ENCODE data around the gene SERHL2. TPM values are rescaled to one million over a fixed set of nuclear protein-coding genes. Genes with fewer than 3 reads are reported as not detected.

SERHL2 gene
- polyA plus RNA-seq, 3 donors = 0.20 to 0.60 (median 0.24) TPM

GRCh38 chr22:42602470-42602869 lies 48.7 kb downstream of the SERHL2 start:
- H3K9ac ChIP-seq (ENCODE audit: insufficient read depth, low read length, poor library complexity, severe bottlenecking) = no peak overlapping the region
- no peaks in the 10 kb centered on the region for H3K4me1 ChIP-seq (ENCODE audit: control insufficient read depth in 1 of 2, insufficient read depth in 2 of 2, low read length in 2 of 2)
- H3K4me3 ChIP-seq (replicated peaks in 1 of 3; ENCODE audit: low read depth in 2 of 3, low read length in 3 of 3) = no peak overlapping the region
- peaks cover 8% of the 10 kb centered on the region for H3K4me1 Mint-ChIP-seq
- peaks cover 0 to 4% of the 10 kb centered on the region in 2 donors for H3K9me3 ChIP-seq (replicated peaks in 1 of 2; ENCODE audit: control insufficient read depth in 1 of 2, insufficient read depth in 1 of 2, low read length in 2 of 2)
- peaks cover 74 to 92% of the 10 kb centered on the region in 2 donors for H3K36me3 Mint-ChIP-seq
- no peak overlapping the region for H2AFZ ChIP-seq (ENCODE audit: insufficient read depth, low read depth, low read length, poor library complexity, severe bottlenecking)
- H3K9me3 Mint-ChIP-seq = peaks cover 0 to 2% (median 0%) of the 10 kb centered on the region in 7 donors
- H3K27ac Mint-ChIP-seq = peak overlapping the region in 2 of 7 donors; percentile 42 to 53
- intact Hi-C loops (cut with micrococcal nuclease) = no loop called here
- H3K79me2 ChIP-seq (ENCODE audit: insufficient read depth, low read length) = peaks cover 94% of the 10 kb centered on the region
- peaks cover 0 to 1% (median 0%) of the 10 kb centered on the region in 3 donors for H3K27me3 Mint-ChIP-seq (ENCODE audit: low read depth in 3 of 3)
- TF ChIP-seq CTCF (IDR thresholded peaks at IDR 0.05) = no peak
- peaks cover 99% of the 10 kb centered on the region for H4K20me1 ChIP-seq (ENCODE audit: insufficient read depth, low read length)
- no peaks in the 10 kb centered on the region for H3K27me3 ChIP-seq (ENCODE audit: control insufficient read depth in 2 of 2, insufficient read depth in 2 of 2, low read length in 2 of 2)
- no peak overlapping the region for H3K4me3 Mint-ChIP-seq
- DNase-seq = no peak
- 100% methylated on average over 1 of the region's 2 CpGs for WGBS (ENCODE audit: insufficient coverage)
- no peak overlapping the region for H3K4me2 ChIP-seq (replicated peaks; ENCODE audit: extremely low read depth, low read length, poor library complexity, severe bottlenecking)
- H3K36me3 ChIP-seq (replicated peaks in 1 of 2; ENCODE audit: control insufficient read depth in 1 of 2, insufficient read depth in 2 of 2, low read length in 2 of 2) = peaks cover 49 to 87% of the 10 kb centered on the region in 2 donors
- H3K27ac ChIP-seq (ENCODE audit: low read depth in 1 of 2, low read length in 2 of 2) = peak overlapping the region in 1 of 2 donors; percentile 26

DNA sequence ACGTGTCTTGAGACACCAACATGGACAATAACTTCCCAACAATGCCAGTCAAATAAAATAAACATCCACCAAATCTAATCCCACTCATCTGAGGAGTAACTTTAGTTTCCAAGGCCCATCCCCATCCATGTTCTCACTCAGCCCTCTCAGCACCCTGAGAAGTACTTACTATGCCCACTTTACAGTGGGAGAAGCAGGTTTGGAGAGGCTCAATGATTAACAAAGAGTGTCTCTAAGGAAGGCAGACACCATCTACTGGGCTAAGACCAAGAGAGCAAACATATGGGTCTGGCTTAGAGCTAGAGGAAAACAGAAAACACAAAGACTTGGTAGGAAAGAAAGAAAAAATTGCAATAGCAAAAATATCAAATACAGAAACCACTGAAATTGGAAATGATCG lies 49.7 kb downstream of the SERHL2 start:
- H3K27me3 ChIP-seq (ENCODE audit: control insufficient read depth in 2 of 2, insufficient read depth in 2 of 2, low read length in 2 of 2) = no peaks in the 10 kb centered on the region
- no peaks in the 10 kb centered on the region for H3K4me1 ChIP-seq (ENCODE audit: control insufficient read depth in 1 of 2, insufficient read depth in 2 of 2, low read length in 2 of 2)
- peaks cover 50 to 87% of the 10 kb centered on the region in 2 donors for H3K36me3 ChIP-seq (replicated peaks in 1 of 2; ENCODE audit: control insufficient read depth in 1 of 2, insufficient read depth in 2 of 2, low read length in 2 of 2)
- peaks cover 0 to 4% of the 10 kb centered on the region in 2 donors for H3K9me3 ChIP-seq (replicated peaks in 1 of 2; ENCODE audit: control insufficient read depth in 1 of 2, insufficient read depth in 1 of 2, low read length in 2 of 2)
- Mint-ChIP-seq H3K4me3 (no peak overlapping the region), H3K27me3 (ENCODE audit: low read depth in 3 of 3) (peaks cover 0 to 1% (median 0%) of the 10 kb centered on the region in 3 donors), H3K4me1 (peaks cover 8% of the 10 kb centered on the region), H3K27ac (peak overlapping the region in 2 of 7 donors; percentile 34 to 58), H3K9me3 (peaks cover 0 to 2% (median 0%) of the 10 kb centered on the region in 7 donors), H3K36me3 (peaks cover 70 to 93% of the 10 kb centered on the region in 2 donors)
- no peak overlapping the region for H3K9ac ChIP-seq (ENCODE audit: insufficient read depth, low read length, poor library complexity, severe bottlenecking)
- intact Hi-C loops (cut with micrococcal nuclease) = no loop called here
- WGBS (ENCODE audit: insufficient coverage) = no CpG with 5 or more reads among the region's 2 CpGs
- peaks cover 100% of the 10 kb centered on the region for H4K20me1 ChIP-seq (ENCODE audit: insufficient read depth, low read length)
- H3K4me2 ChIP-seq (replicated peaks; ENCODE audit: extremely low read depth, low read length, poor library complexity, severe bottlenecking) = no peak overlapping the region
- H3K27ac ChIP-seq (ENCODE audit: low read depth in 1 of 2, low read length in 2 of 2) = no peak overlapping the region
- no peak overlapping the region for H3K4me3 ChIP-seq (replicated peaks in 1 of 3; ENCODE audit: low read depth in 2 of 3, low read length in 3 of 3)
- TF ChIP-seq CTCF (IDR thresholded peaks at IDR 0.05) = no peak
- H3K79me2 ChIP-seq (ENCODE audit: insufficient read depth, low read length) = peaks cover 99% of the 10 kb centered on the region
- DNase-seq = no peak
- H2AFZ ChIP-seq (ENCODE audit: insufficient read depth, low read depth, low read length, poor library complexity, severe bottlenecking) = no peak overlapping the region

All from CD14-positive monocyte (primary cell).